HG02870 (cell line): Measurements from ENCODE around the gene NEUROD2.

Source experiments
- ATAC-seq: cut with Tn5 transposase; IDR thresholded peaks from one replicate; pipeline ENCODE4 v1.9.1; 2021; ENCODE audit warnings: mild to moderate bottlenecking, moderate library complexity; ENCODE audit not compliant: unreplicated experiment

NEUROD2 gene

DNA sequence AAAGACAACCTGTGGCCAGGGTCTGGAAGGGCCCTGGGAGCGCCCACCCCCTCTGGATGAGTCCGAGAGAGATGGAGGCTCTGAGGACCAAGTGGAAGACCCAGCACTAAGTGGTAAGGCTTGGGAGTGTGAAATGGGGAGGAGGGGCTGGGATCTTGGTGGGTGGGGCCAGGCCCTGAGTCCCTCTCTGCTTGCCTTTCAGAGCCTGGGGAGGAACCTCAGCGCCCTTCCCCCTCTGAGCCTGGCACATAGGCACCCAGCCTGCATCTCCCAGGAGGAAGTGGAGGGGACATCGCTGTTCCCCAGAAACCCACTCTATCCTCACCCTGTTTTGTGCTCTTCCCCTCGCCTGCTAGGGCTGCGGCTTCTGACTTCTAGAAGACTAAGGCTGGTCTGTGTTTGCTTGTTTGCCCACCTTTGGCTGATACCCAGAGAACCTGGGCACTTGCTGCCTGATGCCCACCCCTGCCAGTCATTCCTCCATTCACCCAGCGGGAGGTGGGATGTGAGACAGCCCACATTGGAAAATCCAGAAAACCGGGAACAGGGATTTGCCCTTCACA lies 28.0 kb upstream of the NEUROD2 start:
- ATAC-seq, result no peak

DNA sequence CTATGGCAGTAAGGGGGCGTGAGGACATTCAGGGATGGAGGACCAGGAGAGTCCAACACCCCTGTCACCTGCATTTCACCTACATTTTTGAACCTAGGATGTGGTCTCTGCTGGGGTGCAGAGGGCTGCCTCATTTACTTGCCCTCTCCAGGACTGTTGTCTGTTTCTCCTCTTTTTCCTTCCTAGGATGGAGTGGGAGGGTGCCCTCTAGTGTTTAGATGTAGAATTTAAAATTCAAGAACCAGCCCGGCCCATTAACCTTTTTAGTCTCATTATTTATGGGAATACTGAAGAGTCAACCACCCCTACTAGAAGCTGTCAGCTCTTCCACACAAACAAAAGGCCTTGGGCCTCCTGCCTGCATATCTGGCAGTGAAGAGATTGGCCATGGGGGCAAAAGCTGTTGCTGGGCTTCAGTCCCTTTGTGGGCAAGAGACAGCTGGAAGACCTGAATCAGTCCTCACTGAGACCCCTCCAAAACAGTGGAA lies 26.7 kb upstream of the NEUROD2 start:
- no peak for ATAC-seq

DNA sequence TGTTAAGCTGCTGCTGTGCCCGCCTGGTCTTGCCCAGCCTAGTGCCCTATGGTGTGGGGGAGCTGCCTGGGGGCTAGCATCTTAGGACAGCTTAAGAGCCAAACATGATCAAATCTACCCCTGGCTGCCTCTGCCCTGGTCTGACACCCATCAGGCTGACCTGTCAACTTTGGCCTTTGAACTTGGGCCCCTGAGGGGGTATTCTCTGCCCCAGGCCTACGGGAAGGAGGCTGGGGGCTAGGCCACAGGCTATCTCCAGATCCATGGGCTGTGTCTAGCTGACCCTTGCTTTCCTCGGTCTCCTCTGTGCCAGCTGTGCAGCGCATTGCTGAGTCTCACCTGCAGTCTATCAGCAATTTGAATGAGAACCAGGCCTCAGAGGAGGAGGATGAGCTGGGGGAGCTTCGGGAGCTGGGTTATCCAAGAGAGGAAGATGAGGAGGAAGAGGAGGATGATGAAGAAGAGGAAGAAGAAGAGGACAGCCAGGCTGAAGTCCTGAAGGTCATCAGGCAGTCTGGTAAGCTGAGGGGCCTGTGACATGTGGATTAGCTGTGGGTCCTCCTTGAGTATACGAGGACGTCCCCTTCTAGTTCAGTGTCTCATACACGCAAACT lies 26.0 kb upstream of the NEUROD2 start:
- ATAC-seq, result no peak

DNA sequence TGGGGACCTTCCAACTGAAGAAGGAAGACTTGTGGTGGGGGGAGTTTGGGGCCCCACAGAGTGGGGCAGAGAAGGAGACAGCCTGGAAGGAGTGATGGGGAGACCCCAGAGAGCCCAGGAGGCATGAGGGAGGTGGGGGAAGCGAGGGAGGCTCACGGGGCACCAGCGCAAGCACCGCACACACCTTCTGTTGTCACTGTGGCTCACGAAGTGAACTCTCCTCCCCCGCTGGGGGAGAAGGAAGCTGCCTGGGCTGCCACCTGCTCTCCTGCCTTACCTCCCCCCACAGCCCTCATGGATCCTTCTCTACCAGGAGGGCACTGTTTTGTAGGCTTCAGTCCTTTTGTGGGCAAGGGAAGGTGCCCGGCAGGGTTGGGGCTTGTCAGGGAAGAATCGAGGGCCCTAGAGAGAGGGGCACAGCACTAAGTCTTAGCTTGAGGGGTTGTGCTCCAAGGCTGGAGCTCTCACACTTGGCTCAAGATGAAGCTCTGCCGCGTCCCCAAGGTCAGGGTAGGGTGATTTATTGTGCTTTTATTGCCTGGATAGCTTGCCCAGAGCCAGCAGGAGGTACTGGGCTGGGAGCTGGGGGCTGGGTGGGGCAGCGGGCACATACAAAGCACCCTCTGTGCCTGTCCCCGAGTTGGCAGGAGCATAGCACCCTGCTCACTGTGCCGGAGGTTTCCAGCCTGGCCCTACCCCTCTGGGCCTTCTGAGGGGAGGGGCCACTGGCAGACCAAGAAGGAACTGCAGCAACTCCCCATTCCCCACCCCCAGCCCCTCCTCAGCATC lies 24.6 kb upstream of the NEUROD2 start:
- no peak for ATAC-seq

DNA sequence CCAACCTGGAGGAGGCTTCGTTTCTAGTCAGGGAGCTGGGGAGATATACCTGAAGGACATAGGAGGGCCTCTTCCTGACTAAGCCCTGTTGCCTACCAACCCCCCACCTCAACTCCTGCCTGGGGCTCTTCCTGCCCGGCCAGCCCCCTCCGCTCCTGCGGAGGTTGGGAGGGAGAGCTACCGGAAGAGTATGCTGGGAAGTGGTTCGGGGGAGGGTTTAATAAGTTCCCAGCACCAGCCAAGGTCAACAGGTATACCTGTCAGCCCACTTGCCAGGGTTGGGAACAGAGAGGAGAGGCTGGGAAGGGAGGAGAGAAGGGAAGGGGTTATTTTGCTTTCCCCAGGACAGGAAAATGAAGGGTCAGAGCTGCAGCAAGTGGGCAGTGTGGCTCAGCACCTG lies 23.7 kb upstream of the NEUROD2 start:
- no peak for ATAC-seq

DNA sequence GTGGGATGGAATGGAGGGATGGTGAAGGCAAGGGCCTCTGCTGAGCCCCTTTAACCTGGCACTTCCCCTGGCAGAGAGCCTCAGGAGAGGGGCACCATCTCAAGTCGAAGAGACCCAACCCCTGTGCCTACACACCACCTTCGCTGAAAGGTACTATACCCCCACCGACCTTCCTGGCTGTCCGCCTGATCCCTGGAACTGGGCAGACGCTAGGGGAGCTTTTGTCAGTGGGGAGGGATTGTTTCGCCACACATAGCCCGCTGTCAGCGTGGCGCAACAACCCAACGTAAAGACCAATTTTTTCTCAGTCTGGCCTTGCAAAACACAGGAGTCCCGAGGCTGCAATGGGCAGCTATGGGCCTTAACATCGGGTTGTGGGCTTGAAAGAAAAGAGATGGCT lies 22.2 kb upstream of the NEUROD2 start:
- ATAC-seq, result no peak

DNA sequence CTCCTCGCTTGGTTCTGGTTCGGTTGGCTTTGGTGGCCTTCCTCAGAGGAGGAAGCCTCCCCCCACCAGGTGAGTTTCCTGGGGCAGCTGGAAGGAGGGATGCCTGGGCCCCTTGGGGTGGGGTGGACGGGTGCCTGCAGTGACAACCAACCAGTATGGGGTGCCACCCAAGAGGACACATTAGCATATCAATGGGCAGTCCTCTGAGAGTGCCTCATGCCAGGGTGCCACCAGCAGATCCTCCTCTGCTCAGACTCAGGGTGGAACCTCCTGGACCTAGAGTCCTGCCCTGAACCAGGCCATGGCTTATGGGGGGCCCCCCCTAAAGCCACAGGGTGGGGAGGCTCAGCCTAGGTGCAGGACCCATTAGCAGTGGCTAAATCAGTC lies 21.8 kb upstream of the NEUROD2 start:
- ATAC-seq, result no peak

DNA sequence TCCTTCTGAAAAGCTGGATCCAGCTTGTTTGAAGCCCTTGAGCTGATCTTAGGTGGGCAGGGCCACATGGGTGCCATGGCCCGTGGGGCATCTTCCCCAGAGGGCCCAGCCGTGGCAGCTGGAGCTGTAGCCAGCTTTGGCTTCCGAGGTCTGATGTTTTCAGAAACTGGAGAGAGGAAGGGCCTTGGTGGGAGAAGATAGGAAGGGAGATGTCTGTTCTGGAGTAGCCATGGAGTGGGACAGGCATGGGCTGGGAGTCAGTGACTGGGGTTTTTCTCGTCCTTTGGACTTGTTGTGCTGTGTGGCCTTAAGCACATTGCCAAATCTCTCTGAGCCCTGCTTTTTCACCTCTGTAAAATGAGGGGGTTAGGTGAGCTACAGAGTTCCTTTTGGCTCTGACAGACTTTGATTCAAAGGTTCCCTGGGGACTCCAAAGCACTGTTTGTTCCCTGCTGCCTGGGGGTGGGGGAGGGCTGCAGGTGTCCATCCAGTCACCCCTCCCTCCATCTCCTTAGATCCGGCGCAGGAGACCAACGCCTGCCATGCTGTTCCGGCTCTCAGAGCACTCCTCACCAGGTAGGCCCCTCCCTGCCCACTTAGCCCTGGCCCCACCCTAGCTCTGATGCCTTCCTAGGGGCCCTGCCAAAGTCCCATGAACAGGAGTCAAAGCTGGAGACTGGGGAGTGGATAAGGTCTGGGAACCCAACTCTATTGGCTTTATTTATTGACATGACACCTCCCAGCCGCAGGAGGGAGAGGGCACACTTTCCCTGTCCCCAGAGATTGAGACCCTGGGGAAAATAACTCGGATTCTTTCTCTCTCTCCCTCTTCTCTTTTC lies 21.2 kb upstream of the NEUROD2 start:
- no peak for ATAC-seq

DNA sequence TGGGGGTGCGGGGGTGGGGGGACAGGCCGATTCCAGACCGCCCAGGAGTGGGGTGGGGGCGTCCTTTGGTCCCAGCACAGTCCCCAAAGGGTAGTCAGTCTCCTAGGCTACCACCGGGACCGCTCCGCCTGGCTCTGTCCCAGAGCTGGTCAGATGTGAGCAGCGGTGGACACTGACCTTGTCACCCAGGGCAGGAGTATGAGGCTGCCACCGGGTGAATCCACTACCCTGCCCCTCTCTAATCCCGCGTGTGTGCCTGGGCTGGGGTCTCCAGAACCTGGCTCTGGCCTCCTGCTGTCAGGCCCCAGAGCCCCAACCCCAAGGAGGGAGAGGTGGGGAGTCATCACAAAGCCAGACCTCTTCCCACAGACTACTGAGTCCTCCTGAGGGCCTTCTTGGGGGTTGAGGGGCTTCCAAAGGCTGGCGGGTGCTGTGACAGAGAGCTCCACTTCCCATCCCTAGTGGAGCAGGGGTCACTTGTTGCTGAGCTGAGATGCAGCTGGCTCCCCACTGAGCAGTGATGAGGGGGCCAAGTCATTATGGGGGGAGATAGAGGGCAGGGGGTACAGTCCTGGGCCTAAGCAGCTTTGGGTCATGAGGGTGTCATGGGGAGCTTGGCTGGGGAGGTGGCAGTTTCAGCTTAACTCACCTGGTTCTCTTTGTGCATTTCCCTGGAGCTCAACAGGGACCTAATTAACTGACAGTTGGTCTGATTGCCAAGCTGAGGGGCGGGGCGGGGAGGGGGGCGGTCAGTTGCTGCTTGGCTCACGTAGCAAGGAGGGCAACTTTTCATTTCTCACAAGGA lies 20.2 kb upstream of the NEUROD2 start:
- ATAC-seq, result no peak

DNA sequence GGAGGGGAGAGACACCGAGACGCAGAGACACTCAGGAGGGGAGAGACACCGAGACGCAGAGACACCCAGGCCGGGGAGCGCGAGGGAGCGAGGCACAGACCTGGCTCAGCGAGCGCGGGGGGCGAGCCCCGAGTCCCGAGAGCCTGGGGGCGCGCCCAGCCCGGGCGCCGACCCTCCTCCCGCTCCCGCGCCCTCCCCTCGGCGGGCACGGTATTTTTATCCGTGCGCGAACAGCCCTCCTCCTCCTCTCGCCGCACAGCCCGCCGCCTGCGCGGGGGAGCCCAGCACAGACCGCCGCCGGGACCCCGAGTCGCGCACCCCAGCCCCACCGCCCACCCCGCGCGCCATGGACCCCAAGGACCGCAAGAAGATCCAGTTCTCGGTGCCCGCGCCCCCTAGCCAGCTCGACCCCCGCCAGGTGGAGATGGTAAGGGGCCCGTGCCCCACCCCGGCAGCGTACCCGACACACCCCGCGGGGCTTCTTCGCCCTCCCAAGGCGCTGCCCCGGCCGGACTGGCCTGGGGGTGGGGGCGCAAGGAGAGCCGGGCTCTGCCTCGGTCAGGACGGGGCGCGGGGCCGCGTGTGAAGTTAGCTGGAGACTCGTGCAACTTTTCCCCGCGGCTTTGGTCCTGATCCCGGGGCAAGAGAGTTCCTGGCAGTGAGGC lies 19.5 kb upstream of the NEUROD2 start:
- ATAC-seq, result no peak

DNA sequence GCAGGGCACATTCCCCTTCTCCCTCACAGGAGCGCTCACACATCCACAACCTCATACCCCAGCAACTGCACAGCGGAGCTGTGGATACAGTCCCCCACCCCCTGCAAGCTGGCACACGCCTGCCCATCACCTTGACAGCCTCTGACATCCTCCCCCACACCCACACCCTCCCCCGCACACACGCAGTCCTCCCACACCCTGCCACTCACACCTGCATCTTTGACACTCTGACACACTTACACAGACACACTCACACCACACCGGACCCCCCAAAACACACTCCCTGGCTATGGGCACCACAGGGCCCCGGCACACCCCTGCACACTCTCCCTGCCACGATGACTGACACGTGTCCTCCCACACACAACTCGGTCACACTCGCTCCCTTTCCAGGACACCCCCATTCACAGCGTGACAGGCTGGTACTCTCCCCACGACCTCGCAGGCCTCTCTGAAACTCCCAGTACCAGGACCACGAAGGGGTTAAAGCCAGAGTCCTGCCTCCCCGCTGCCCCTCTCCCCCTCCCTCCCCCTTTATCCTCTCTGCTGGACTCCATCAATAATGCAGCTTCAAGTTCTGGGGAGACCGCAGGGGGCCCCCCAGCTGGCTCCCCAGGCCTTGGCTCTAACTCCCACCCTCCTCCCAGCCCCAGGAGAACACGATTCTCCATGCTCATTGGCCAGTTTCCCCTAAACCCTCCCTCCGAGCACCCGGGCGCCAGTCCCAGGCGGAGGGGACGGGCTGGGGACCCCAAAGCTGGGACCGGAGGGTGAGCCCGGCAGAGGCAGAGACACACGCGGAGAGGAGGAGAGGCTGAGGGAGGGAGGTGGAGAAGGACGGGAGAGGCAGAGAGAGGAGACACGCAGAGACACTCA lies 18.7 kb upstream of the NEUROD2 start, which contains the start of gene PPP1R1B:
Gene PPP1R1B (plus strand): TSS at position 782 of the 876 bp plus-strand sequence. CDS start 441 bp downstream, outside the sequence.
- no peak for ATAC-seq

DNA sequence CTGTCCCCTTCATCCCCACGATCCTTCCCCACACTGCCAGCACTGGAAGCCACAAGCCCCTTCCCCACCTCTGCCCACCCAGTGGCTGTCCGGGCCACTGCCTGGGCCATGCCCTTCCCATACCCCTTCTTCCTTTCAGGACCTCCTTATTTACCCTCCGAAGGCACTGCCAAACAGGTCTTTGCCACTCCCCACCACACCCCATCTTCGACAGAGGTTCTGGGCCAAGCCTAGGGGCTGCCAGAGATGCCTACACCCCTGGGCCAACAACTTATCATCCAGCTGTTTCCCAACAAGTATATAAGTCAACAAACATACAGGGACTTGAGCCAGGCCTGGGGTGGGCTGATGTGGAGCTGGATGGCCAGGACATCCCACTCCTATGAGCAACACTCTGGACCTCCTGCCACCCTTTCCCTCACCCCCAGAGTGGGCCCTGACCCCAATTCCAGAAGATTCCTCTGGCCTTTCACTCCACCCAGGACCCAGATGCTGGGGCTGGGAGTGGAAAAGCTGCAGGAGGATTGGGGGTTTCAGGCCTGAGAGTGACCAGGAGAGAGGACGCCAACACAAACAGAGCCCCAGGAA lies 17.6 kb upstream of the NEUROD2 start:
- no peak for ATAC-seq

DNA sequence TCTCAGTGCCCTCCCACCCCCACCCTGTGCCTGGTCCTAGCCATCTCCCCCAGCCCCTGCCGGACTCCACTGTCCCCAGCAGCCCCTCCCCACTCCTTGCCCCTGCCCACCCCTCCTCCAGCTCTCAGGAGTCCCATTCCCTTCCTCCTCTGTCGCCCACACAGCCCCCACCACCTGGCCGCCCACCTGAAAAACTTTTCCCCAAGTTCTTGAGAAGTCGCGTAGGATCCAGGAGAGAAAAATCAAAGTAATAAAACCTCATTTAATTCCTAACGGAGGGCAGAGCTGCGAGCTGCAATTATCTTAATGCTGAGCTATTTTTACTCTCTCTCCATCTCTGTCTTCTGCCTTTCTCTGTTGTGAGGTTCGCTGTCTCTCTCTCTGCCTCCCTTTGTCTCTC lies 16.6 kb upstream of the NEUROD2 start:
- ATAC-seq, result no peak

DNA sequence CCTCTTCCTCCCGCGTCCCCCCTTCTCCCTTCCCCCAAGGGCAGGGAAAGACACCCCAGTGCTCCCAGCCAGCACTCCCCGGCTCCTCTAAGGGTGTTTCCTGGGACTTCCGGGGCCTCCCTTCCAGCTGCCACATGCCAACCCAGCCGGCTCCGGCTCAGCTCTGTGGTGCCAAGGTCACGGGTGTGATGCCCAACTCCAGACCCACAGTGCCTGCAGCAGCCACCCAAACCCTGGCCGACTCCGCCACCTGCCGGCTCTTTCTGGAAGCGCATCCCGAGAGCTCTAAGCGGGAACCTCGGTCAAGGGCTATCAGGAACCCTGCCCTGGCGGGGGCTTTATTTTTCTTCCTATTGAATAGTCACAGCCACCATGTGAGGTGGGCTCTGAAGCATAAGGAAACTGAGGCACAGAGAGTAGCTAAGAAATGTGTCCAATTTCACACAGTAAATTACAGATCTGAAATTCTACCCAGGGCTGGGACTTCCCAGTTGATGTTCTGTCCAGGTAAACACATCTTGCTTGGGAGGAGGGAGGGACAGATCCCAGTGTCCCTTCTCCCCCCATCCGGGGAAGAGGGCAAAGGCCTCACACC lies 15.7 kb upstream of the NEUROD2 start:
- no peak for ATAC-seq

DNA sequence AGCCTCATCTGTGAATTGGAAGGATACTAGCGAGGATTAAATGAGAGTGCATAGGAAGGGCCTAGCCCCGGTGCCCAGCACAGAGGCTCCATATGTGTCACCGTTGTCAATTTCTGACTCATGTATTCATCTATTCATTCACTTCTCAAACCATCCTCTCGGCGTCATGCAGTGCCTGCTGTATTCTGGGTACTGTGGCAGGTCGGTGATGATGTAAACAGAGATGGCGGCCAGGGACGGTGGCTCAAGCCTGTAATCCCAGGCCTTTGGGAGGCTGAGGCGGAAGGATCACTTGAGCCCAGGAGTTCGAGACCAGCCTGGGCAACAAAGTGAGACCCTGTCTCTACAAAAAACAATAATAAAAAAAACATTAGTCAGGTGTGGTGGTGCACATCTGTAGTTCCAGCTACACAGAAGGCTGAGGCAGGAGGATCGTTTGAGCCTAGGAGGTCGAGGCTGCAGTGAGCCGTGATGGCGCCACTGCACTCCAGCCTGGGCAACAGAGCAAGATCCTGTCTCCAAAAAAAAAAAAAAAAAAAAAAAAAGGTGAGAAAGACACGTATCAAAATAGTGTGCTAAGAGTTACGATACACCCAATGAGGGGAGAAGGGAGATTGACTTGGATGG lies 14.8 kb upstream of the NEUROD2 start:
- peak; percentile 29 for ATAC-seq

DNA sequence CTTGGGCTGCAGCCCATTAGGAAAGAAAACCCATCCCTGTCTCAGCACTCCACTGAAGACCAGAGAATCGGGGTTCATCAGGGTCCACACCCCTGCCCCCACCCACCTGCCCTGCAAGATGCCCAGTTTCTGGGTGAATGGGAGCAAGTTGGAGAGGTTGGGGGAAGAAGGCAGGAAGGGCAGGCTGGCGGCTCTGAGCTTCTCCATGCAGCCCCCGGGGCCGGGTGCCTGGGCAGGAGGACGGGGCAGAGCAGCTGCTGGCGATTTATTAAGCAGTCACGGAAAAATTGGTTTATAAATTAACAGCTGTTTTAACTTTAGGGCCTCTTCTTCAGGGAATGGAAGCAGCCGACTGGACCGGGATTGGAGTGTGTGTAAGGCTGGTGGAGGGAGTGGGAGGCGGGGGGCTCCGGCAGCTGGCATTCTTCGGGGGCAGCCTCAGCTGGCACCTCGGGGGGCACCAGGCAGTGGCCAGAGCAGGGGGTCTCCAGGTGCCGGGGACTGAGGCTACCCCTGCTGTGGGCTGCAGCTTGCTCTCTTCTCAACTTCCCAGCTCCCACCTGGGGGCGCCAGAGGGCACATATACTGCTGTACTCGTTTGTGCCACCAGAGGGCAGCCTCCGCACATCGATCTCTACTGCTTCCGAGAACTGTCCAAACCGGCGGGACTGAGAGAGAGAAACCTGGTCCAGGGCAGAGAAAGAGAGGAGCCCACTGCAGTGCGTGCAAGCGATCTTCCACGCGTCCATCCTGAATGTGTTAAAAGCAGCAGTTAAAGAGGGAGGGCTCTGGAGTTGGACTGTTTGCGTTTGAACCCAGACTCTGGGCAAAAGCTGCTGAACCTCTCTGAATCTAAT lies 14.0 kb upstream of the NEUROD2 start:
- ATAC-seq, result peak; percentile 56

DNA sequence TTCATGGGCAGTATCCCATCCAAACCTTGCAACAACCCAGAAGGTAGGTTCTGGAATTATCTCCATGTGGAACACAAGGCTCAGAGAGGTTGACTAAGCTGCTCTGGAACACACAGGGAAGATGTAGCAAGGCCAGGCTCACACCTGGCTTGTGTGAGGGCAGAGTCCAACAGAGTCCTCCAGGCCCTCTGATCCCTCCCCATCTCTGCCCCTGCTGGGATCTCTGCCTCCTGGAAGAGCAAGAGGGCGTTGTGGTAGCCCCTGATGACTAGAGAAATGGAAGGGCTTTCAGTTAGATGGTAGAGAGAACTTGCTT lies 12.0 kb upstream of the NEUROD2 start:
- ATAC-seq, result no peak
